Fibroblast of mammary gland (primary cell): ENCODE data around the gene COCH.

Experiments used
- DNase-seq: peaks from one replicate; pipeline ENCODE4 v3.0.0-alpha.2; 2010; ENCODE audit warnings: low read depth
- H3K4me3 ChIP-seq: 2 replicates; pipeline ENCODE4 v1.5.1; 2011; ENCODE audit warnings: low read depth, mild to moderate bottlenecking, low read length, moderate library complexity; ENCODE audit not compliant: control insufficient read depth
- TF ChIP-seq, protein P1 (sequence below): conservative IDR thresholded peaks from 2 replicates; pipeline ENCODE4 v1.5.1; 2011; ENCODE audit warnings: low read depth, low read length, inconsistent platforms; ENCODE audit not compliant: control insufficient read depth, insufficient read depth

Gene COCH

DNA sequence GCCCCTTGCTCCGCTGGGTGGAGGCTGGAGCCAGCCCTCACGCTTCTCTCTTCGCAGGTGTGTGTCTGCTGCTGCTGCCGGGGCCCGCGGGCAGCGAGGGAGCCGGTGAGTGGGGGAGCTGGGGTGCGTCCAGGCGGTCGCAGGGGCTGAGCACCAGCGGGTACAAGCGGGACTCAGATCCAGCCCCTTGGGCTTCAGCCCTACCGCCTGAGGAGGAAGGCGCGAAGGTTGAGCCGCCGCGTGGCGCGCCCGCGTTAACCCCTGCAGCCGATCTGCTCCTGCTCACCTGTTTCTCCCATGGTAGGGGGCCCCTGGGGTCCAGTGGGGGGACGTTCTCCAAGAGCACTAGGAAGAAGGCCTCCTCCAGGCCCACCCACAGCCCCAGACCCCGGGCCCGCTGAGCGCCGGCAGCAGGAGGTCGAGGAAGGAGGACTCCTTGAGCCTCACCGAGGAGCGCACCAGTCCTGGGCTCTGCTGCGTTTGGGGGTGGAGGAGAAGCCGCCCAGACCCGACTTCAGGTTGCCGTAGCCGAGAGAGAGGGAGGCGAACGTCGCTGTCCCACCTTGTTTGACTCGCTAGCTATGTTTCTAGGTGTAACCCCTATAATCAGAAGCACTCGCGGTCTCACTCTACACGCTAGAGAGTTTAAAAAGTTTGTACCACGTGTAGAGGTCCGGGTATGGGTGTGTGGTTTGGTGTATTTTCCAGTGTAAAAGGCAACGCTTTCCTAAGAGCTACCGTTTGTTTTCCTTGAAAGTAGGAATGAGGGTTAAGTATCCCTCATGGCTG, 834 bp downstream of the COCH start:
- TF ChIP-seq, protein P1, sequence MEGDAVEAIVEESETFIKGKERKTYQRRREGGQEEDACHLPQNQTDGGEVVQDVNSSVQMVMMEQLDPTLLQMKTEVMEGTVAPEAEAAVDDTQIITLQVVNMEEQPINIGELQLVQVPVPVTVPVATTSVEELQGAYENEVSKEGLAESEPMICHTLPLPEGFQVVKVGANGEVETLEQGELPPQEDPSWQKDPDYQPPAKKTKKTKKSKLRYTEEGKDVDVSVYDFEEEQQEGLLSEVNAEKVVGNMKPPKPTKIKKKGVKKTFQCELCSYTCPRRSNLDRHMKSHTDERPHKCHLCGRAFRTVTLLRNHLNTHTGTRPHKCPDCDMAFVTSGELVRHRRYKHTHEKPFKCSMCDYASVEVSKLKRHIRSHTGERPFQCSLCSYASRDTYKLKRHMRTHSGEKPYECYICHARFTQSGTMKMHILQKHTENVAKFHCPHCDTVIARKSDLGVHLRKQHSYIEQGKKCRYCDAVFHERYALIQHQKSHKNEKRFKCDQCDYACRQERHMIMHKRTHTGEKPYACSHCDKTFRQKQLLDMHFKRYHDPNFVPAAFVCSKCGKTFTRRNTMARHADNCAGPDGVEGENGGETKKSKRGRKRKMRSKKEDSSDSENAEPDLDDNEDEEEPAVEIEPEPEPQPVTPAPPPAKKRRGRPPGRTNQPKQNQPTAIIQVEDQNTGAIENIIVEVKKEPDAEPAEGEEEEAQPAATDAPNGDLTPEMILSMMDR = no peak

DNA sequence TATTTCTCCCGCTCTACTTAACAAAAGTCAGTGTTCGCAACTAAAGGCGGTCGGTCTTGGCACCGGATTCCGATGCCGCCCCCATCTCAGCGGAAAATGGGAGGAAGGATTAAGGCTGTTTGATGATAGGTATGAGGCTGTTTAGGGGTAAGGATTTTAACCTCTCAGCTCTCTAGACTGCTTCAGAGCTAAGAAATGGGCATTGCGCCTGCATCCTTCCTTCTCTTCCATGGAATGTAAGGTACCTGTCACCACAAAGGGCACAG, 1.4 kb downstream of the COCH start:
- no peak for DNase-seq
- no peak overlapping the region for H3K4me3 ChIP-seq

More for the DNA sequence above, 834 bp downstream of the COCH start:
- peak overlapping the region; percentile 39 for H3K4me3 ChIP-seq
- no peak for DNase-seq

DNA sequence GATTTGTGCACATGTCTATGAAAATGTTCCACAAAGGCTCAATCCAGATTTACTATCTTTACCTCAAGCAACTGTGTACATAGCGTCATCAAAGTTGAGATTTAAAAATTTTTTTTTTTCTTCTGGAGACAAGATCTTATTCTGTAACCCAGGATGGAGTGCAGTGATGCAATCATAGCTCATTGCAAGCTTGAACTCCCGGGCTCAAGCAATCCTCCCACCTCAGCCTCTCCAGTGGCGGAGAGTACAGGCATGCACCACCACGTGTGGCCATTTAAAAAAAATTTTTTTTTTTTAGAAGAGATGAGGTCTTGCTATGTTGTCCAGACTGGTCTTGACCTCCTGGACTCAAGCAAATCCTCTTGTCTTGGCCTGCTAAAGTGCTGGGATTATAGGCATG, 2.3 kb downstream of the COCH start:
- TF ChIP-seq, protein P1 = no peak
- no peak for DNase-seq
- H3K4me3 ChIP-seq = no peak overlapping the region

More for the DNA sequence above, 1.4 kb downstream of the COCH start:
- TF ChIP-seq, protein P1 = no peak

DNA sequence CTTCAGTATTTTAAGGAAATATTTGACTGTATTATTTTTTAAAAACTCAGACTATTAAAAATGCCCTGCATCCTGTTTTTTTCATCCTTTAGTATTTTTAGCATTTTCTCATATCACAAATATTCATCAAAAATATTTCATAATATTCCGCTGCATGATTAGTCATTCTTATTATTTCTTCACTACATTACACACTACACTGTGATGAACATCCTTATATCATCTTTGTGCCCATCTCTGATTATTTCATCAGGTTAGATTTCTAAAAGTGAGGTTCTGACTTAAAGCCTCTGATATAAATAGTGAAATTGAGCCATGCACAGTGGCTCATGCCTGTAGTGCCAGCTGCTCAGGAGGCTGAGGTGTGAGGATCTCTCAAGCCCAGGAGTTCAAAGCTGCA, 8.1 kb downstream of the COCH start:
- TF ChIP-seq, protein P1 = no peak
- no peak for DNase-seq
- H3K4me3 ChIP-seq = no peak overlapping the region

DNA sequence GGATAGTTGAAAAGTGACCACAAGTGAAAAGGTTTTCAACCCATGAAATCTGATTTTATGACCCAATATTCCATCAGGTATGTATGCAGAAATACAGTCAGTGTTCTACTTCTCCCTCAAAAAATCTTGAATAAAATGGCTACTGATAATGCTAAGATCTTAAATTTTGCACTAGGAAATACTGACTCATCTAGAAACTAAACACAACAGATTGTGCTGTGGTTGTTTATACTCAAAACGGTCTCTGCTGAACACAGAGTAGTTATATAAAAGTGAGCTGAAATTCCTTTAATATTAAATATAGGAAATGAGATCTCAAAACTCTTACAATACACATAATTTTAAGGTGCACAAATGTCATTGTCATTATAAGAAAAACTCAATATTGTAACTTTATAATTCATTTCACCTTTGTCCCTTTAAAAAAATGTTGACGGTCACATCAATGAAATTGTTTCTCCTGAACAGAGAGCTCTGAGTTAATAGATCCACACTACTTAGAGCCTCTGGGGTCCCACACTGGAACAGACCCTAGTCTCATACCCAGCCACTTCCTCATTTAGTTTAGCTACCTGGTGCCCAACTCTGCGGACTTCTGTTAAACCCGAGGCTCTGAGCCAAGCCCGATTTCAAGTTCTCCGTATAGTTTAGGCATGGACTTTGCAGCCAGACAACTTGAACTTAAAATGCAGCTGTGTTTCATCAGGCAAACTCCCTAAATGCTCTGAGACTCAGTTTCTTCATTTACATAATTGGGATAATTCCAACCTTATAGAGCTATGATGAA, 9.3 kb downstream of the COCH start:
- no peak for DNase-seq
- no peak overlapping the region for H3K4me3 ChIP-seq
- TF ChIP-seq, protein P1 = no peak

DNA sequence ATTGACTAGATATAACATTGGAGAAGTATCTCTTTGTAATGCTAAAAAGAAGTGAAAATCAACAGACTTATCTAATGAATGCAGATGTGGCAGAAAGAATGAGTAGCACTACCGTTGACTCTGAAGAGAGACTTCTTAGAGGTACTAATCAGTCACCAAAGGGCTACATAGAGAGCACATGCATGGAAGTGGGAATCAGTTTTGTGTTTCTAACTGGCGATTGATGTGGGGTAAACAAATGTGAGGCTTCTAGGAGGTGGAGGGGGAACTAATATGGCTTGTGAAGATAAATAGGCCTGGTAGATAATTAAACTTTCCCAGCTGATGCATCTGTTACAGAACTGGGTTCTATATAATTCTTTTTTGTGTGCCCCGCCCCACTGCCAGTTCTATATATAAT, 10.5 kb downstream of the COCH start:
- H3K4me3 ChIP-seq = no peak overlapping the region
- DNase-seq = no peak
- TF ChIP-seq, protein P1 = no peak
